ENCODE results near the gene RIN3. TPM values are rescaled to one million over a fixed set of nuclear protein-coding genes. Genes with fewer than 3 reads are reported as not detected.

The RIN3 gene
- total RNA-seq, 1 donor from 2014 or later = 0.76 TPM

DNA sequence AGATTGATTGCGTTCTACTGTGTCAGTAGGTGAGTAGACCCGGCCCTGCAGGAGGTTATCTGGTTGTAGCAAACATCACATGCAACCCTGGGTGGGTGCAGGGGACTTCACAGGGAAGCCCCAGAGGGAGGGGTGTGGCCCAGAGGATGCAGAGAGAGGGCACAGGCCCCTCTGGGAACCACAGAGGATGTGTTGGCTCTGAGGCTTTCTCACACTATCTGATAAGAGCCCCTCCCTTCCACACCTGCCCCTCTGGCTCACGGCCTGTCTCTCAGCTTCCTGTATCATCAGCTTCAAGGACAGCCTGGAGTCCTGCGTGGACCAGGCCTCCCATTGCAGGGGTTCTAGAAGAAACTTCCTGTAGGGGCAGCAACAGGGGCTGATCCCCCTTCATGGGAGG, 101.9 kb downstream of the RIN3 start:
- Mint-ChIP-seq H3K27ac (ENCODE audit: unreplicated experiment) (no peak overlapping the region), H3K9me3 (ENCODE audit: unreplicated experiment) (peaks cover 4% of the 10 kb centered on the region), H3K4me1 (ENCODE audit: low read depth, unreplicated experiment) (no peaks in the 10 kb centered on the region)

DNA sequence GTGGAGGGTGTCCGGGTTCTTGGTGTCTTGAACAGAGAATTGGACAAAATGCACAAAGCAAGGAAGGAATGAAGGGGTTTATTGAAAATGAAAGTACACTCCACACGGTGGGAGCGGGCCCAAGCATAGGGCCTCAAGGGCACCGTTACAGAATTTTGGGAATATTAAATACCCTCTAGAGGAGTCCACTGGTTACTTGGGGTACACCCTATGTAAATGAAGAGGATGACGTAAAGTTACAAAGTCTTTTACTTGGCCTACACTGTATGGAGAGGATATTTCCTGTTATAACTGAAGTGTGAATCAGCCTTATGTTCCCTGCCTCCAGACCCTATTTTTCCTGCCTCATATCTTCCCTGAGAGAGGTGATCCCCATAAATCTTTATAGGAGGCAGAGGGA, 102.6 kb downstream of the RIN3 start:
- H3K27ac Mint-ChIP-seq (ENCODE audit: unreplicated experiment) = no peak overlapping the region

More for the DNA sequence above, 101.9 kb downstream of the RIN3 start:
- DNase-seq = no peak
- Mint-ChIP-seq H3K36me3 (ENCODE audit: unreplicated experiment) (peaks cover 5% of the 10 kb centered on the region), H3K4me3 (ENCODE audit: unreplicated experiment) (no peak overlapping the region), H3K27me3 (ENCODE audit: unreplicated experiment) (peaks cover 5% of the 10 kb centered on the region)
- TF ChIP-seq, protein P1, sequence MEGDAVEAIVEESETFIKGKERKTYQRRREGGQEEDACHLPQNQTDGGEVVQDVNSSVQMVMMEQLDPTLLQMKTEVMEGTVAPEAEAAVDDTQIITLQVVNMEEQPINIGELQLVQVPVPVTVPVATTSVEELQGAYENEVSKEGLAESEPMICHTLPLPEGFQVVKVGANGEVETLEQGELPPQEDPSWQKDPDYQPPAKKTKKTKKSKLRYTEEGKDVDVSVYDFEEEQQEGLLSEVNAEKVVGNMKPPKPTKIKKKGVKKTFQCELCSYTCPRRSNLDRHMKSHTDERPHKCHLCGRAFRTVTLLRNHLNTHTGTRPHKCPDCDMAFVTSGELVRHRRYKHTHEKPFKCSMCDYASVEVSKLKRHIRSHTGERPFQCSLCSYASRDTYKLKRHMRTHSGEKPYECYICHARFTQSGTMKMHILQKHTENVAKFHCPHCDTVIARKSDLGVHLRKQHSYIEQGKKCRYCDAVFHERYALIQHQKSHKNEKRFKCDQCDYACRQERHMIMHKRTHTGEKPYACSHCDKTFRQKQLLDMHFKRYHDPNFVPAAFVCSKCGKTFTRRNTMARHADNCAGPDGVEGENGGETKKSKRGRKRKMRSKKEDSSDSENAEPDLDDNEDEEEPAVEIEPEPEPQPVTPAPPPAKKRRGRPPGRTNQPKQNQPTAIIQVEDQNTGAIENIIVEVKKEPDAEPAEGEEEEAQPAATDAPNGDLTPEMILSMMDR (IDR thresholded peaks at IDR 0.05; ENCODE audit: partially characterized antibody, unreplicated experiment) = no peak

DNA sequence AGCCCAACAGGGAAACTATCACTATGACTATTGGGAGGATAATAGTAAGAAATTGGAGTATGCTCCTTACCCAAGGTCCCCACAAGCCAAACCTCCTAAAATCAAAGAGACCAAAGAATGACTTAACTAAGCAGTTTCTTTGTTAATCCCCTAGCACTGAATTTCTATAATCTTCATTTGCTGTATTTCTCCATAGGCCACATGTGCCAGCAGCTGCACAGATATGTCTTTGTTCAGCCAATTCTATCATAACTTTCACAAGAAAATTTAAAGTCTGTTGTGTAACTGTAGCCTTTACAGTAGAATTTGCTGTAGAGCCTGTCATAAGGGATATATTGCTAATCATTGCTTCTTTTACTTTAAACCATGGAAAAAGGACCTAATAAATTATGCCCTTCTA, 104.0 kb downstream of the RIN3 start:
- DNase-seq = no peak
- Mint-ChIP-seq H3K27me3 (ENCODE audit: unreplicated experiment) (peaks cover 3% of the 10 kb centered on the region), H3K4me1 (ENCODE audit: low read depth, unreplicated experiment) (no peaks in the 10 kb centered on the region), H3K4me3 (ENCODE audit: unreplicated experiment) (no peak overlapping the region), H3K27ac (ENCODE audit: unreplicated experiment) (no peak overlapping the region), H3K9me3 (ENCODE audit: unreplicated experiment) (peaks cover 2% of the 10 kb centered on the region), H3K36me3 (ENCODE audit: unreplicated experiment) (peaks cover 13% of the 10 kb centered on the region)
- TF ChIP-seq, protein P1 (IDR thresholded peaks at IDR 0.05; ENCODE audit: partially characterized antibody, unreplicated experiment) = no peak

More for the DNA sequence above, 102.6 kb downstream of the RIN3 start:
- H3K36me3 Mint-ChIP-seq (ENCODE audit: unreplicated experiment) = peaks cover 6% of the 10 kb centered on the region
- no peak for DNase-seq
- no peaks in the 10 kb centered on the region for H3K4me1 Mint-ChIP-seq (ENCODE audit: low read depth, unreplicated experiment)
- H3K4me3 Mint-ChIP-seq (ENCODE audit: unreplicated experiment) = no peak overlapping the region
- peaks cover 4% of the 10 kb centered on the region for H3K9me3 Mint-ChIP-seq (ENCODE audit: unreplicated experiment)
- TF ChIP-seq, protein P1 (IDR thresholded peaks at IDR 0.05; ENCODE audit: partially characterized antibody, unreplicated experiment) = no peak
- peaks cover 5% of the 10 kb centered on the region for H3K27me3 Mint-ChIP-seq (ENCODE audit: unreplicated experiment)

DNA sequence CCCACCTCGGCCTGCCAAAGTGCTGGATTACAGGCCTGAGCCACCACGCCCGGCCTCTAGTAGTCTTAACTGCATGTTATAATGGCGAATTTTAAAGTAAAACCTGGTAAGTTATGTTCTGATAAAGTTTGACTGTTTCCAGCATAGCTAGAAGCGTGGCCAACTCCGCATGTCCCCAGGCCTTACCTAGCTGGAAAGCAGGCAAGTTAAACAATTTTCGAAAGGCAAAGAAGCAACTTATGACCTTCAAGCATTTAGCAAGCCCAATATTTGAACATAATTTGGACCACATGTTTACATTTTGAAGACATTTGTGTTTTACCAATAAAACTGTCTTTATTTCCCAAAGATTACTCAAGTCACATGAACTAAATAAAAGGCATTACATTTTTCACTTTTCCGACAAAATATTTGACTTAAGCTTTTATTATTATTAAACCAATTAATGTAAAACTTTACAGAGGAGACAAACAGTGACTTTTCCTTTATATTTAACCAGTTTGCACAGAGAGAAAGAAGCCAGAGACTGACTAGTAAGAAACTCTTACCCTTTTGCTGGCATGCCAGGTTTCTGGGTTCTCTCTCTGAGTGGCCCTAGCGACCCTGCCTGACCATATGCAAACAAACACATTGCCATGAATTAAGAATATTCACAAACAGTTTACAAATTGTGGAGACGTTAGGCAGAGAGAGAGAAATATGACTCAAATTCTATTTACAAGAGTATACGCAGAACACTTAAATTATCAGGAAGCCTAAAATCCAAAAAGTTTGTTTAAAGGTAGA, 106.3 kb downstream of the RIN3 start:
- TF ChIP-seq, protein P1 (IDR thresholded peaks at IDR 0.05; ENCODE audit: partially characterized antibody, unreplicated experiment) = no peak
- no peak overlapping the region for H3K27ac Mint-ChIP-seq (ENCODE audit: unreplicated experiment)
- no peaks in the 10 kb centered on the region for H3K4me1 Mint-ChIP-seq (ENCODE audit: low read depth, unreplicated experiment)
- DNase-seq = no peak
- no peak overlapping the region for H3K4me3 Mint-ChIP-seq (ENCODE audit: unreplicated experiment)
- peaks cover 2% of the 10 kb centered on the region for H3K27me3 Mint-ChIP-seq (ENCODE audit: unreplicated experiment)
- no peaks in the 10 kb centered on the region for H3K9me3 Mint-ChIP-seq (ENCODE audit: unreplicated experiment)
- H3K36me3 Mint-ChIP-seq (ENCODE audit: unreplicated experiment) = peaks cover 15% of the 10 kb centered on the region

DNA sequence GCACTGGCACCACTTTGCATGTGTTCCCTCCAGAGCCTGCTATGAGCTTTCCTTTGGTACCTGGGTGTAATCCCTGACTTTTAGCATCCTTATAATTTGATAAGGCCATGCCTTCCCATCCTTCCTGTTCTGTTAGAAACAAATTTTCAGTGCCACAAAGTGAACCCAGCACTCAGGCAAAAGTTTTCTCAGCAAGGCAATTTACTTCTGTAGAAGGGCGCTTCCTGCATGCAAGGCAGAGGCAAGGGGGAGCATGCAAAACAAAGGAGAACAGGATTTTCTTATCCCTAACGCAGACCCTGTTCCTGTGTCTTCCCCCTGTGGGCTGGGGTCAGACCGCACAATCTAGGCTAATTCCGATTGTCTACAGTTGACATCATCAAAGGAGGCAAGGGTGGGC, 108.7 kb downstream of the RIN3 start:
- no peak overlapping the region for H3K27ac Mint-ChIP-seq (ENCODE audit: unreplicated experiment)
- peaks cover 2% of the 10 kb centered on the region for H3K9me3 Mint-ChIP-seq (ENCODE audit: unreplicated experiment)
- peaks cover 18% of the 10 kb centered on the region for H3K36me3 Mint-ChIP-seq (ENCODE audit: unreplicated experiment)
- no peaks in the 10 kb centered on the region for H3K27me3 Mint-ChIP-seq (ENCODE audit: unreplicated experiment)
- TF ChIP-seq, protein P1 (IDR thresholded peaks at IDR 0.05; ENCODE audit: partially characterized antibody, unreplicated experiment) = no peak
- no peaks in the 10 kb centered on the region for H3K4me1 Mint-ChIP-seq (ENCODE audit: low read depth, unreplicated experiment)
- DNase-seq = no peak
- no peak overlapping the region for H3K4me3 Mint-ChIP-seq (ENCODE audit: unreplicated experiment)
